NB4 (cell line): Measurements from ENCODE around the gene ZNF334.

Experiments
- CTCF ChIP-seq: IDR thresholded peaks from one replicate; pipeline ENCODE4 v1.5.1; 2012; ENCODE audit warnings: low read depth, low read length
- MYC ChIP-seq: IDR thresholded peaks from 2 replicates; pipeline ENCODE4 v1.6.1; 2011; ENCODE audit warnings: low read depth, low read length

GRCh38 chr20:46562373-46563169 is 49.2 kb upstream of the ZNF334 start:
- TF ChIP-seq CTCF (peak; percentile 92), MYC (no peak)
